GM18526 (cell line): ENCODE measurements around the gene ADA.

Experiments
- POLR2A ChIP-seq: IDR thresholded peaks from 3 replicates; pipeline ENCODE4 v1.6.1; 2011; ENCODE audit not compliant: insufficient read length; ENCODE audit errors: extremely low read depth

ADA gene

GRCh38 chr20:44585057-44585963 lies 66.2 kb downstream of the ADA start:
- TF ChIP-seq POLR2A: no peak

- TF ChIP-seq POLR2A: no peak
Observed at GRCh38 chr20:44584162-44584561, 67.3 kb downstream of the ADA start.

GRCh38 chr20:44583157-44583556 lies 68.3 kb downstream of the ADA start:
- TF ChIP-seq POLR2A: no peak

- TF ChIP-seq POLR2A: no peak
Observed at GRCh38 chr20:44582311-44583025, 69.0 kb downstream of the ADA start, which contains the start of gene PKIG. Gene PKIG (plus strand): TSS chr20:44582579. CDS start chr20:44614557, 31,978 bp downstream.

- TF ChIP-seq POLR2A: no peak
Observed at GRCh38 chr20:44581515-44581914, 70.0 kb downstream of the ADA start.

- TF ChIP-seq POLR2A: no peak
Observed at GRCh38 chr20:44580581-44581268, 70.8 kb downstream of the ADA start.

GRCh38 chr20:44579313-44580081 lies 72.0 kb downstream of the ADA start:
- TF ChIP-seq POLR2A: no peak

- no peak for TF ChIP-seq POLR2A
Observed at GRCh38 chr20:44576297-44576696, 75.2 kb downstream of the ADA start.

GRCh38 chr20:44574372-44574771 lies 77.1 kb downstream of the ADA start:
- TF ChIP-seq POLR2A: no peak

- no peak for TF ChIP-seq POLR2A
Observed at GRCh38 chr20:44573501-44573869, 78.0 kb downstream of the ADA start.

- TF ChIP-seq POLR2A: no peak
Observed at GRCh38 chr20:44572551-44573500, 78.7 kb downstream of the ADA start.

- no peak for TF ChIP-seq POLR2A
Observed at GRCh38 chr20:44571362-44571988, 80.0 kb downstream of the ADA start.

GRCh38 chr20:44570367-44570766 lies 81.1 kb downstream of the ADA start:
- no peak for TF ChIP-seq POLR2A
